DND-41 (cell line): ENCODE data around the gene SCYGR3.

ENCODE experiments used
- CTCF ChIP-seq: IDR thresholded peaks from 2 replicates; pipeline ENCODE4 v1.5.1; 2012; ENCODE audit warnings: borderline replicate concordance, low read length, moderate library complexity, mild to moderate bottlenecking; ENCODE audit not compliant: poor library complexity, severe bottlenecking; ENCODE audit errors: extremely low read depth
- EZH2 ChIP-seq: IDR thresholded peaks from 3 replicates; pipeline ENCODE4 v1.6.1; 2012; ENCODE audit warnings: borderline replicate concordance, low read depth, mild to moderate bottlenecking, moderate library complexity, low read length, inconsistent platforms; ENCODE audit not compliant: severe bottlenecking

GRCh38 chr2:227616631-227617030 is 2.0 kb upstream of the SCYGR3 start:
- TF ChIP-seq EZH2: no peak
- no peak for TF ChIP-seq CTCF
